GM10248 (cell line): ENCODE measurements around the gene TMED4.

ENCODE experiments used
- CTCF ChIA-PET: fragments of 300-600 bp; sonication (Branson Sonifier 250); formaldehyde crosslinking; extraction: SDS; loops from one replicate; lab custom pipeline; 2021; ENCODE audit warnings: antibody characterized with exemption; lab: Yijun Ruan, JAX
- POLR2A ChIA-PET: fragments of 350-650 bp; sonication (Branson Sonifier 250); formaldehyde crosslinking; extraction: SDS; loops from one replicate; lab custom pipeline; 2020; ENCODE audit warnings: antibody characterized with exemption; lab: Yijun Ruan, JAX
- DNase-seq: peaks from one replicate; pipeline ENCODE4 v3.0.0; 2012; ENCODE audit errors: extremely low spot score
- TF ChIP-seq, protein P1 (sequence below): IDR thresholded peaks from 2 replicates; pipeline ENCODE4 v1.5.1; 2012; ENCODE audit warnings: mild to moderate bottlenecking, low read depth; ENCODE audit errors: extremely low read depth, missing control alignments, control extremely low read depth

Gene TMED4

GRCh38 chr7:44574287-44574872 is 7.7 kb downstream of the TMED4 start:
- DNase-seq, result no peak
- TF ChIP-seq, protein P1, sequence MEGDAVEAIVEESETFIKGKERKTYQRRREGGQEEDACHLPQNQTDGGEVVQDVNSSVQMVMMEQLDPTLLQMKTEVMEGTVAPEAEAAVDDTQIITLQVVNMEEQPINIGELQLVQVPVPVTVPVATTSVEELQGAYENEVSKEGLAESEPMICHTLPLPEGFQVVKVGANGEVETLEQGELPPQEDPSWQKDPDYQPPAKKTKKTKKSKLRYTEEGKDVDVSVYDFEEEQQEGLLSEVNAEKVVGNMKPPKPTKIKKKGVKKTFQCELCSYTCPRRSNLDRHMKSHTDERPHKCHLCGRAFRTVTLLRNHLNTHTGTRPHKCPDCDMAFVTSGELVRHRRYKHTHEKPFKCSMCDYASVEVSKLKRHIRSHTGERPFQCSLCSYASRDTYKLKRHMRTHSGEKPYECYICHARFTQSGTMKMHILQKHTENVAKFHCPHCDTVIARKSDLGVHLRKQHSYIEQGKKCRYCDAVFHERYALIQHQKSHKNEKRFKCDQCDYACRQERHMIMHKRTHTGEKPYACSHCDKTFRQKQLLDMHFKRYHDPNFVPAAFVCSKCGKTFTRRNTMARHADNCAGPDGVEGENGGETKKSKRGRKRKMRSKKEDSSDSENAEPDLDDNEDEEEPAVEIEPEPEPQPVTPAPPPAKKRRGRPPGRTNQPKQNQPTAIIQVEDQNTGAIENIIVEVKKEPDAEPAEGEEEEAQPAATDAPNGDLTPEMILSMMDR, result no peak
- CTCF ChIA-PET, result interaction anchor here (0.8 to 5.6 kb wide), 5 partner anchors 9 to 373 kb away, joined by 3 to 41 read pairs (median 8); partner anchors contain the start of genes H2AZ2 and YKT6
- POLR2A ChIA-PET, result interaction anchor here (0.9 to 2.0 kb wide), 4 partner anchors 9 to 274 kb away, joined by 3 to 6 read pairs (median 4); no protein-coding TSS in a partner anchor

DNA sequence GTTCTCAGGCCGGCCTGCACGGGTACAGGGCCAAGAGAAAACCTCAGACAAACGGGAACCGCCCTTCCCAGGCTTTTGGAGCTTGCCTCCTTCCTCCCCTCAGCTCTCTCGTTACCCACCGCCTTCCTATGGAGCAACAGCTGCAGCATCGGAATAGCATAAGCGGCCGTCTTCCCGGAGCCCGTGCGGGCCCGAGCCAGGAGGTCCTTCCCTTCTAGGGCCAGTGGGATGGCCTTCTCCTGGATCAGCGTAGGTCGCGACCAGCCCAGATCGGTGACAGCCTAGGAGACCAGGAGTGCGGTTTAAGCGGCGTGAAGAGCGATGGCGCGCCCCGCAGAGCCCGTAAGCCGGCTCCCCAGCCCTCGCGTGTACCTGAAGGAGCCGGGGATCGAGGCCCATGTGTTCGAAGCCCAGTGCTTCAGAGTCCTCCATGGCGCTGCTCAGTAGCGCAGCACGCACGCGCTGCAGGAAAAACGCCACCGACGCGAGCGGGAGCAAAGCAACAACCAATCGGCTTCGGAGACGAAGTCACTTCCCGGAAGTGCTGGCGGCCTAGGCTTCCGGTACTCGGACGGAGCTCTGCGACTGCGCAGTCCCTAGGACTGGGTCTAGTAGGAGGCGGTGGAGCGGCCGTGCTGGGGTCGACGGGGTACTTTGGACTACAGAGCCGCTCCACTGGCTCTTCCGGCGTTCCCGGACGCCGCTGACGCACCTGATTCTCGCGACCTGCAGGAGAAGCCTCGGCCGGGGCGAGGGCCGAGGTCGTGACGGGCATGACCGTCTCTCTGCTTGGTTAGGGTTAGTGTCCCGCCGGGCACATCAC is 8.4 kb downstream of the TMED4 start, which contains the start of gene DDX56:
TSS of gene DDX56 (minus strand) at position 445 of the 823 bp plus-strand sequence. CDS start at position 432, 13 bp downstream.
- CTCF ChIA-PET, result interaction anchor here (0.8 to 5.6 kb wide), 8 partner anchors 8 to 378 kb away, joined by 3 to 41 read pairs (median 7); partner anchors contain the start of genes H2AZ2, TMED4 and YKT6
- POLR2A ChIA-PET, result interaction anchor here (0.7 to 1.0 kb wide), 4 partner anchors 8 to 275 kb away, joined by 3 to 5 read pairs (median 3); no protein-coding TSS in a partner anchor
- peak; percentile 96 for DNase-seq
- TF ChIP-seq, protein P1, result no peak

DNA sequence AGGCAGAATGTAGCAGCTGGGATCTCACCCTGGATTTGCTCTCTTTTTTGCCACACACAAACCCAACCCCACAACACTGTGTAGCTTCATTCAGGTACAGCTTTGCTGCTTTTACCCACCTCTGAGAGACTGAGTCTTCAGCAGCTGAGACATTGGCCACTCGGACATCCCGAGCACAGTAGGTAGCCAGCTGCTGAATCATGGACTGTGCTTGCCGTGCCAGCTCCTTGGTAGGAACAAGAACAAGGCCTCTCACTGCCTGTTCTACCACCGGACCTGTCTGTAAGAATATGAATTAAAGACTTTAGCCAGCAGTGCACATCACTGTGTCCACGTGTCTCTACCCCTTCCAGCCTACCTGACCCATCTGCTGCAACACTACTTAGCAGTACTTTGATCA is 9.3 kb downstream of the TMED4 start:
- ChIA-PET POLR2A (interaction anchor here (0.7 to 0.9 kb wide), 2 partner anchors 12 to 224 kb away, joined by 3 read pairs; no protein-coding TSS in a partner anchor), CTCF (interaction anchor here (1.0 to 5.6 kb wide), 7 partner anchors 8 to 564 kb away, joined by 3 to 41 read pairs (median 6); partner anchors contain the start of gene TMED4)
- DNase-seq, result no peak
- TF ChIP-seq, protein P1, result no peak

DNA sequence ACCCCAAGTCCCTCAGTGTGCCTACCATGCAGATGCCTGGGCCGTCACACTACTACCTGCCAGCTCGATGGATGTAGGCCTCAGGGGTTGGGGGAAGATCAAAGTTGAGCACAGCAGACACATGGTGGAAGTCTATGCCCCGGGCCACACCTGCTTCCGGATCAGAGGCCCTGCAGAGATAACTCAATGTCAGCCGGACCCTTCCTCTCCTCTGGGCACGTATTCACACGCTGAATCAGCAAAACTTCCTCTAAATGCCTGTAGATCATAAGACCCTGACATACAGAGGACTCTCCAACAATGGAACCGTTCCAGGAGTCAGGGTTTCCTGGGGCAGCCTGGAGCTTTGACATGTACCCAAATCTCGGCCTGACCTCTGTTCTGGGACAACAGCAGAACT is 12.1 kb downstream of the TMED4 start:
- POLR2A ChIA-PET, result interaction anchor here (1.1 kb wide), 1 partner anchor 11 kb away, joined by 3 read pairs; no protein-coding TSS in a partner anchor
- CTCF ChIA-PET, result interaction anchor here (0.6 to 1.8 kb wide), 6 partner anchors 10 to 566 kb away, joined by 3 to 9 read pairs (median 4); no protein-coding TSS in a partner anchor
- TF ChIP-seq, protein P1, result no peak
- DNase-seq, result no peak

GRCh38 chr7:44568771-44569560 is 13.1 kb downstream of the TMED4 start:
- no peak for DNase-seq
- ChIA-PET POLR2A (interaction anchor here (1.1 kb wide), 1 partner anchor 10 kb away, joined by 3 read pairs; no protein-coding TSS in a partner anchor), CTCF (interaction anchor here (0.6 to 5.6 kb wide), 4 partner anchors 136 to 328 kb away, joined by 3 to 65 read pairs (median 3); no protein-coding TSS in a partner anchor)
- TF ChIP-seq, protein P1, result no peak

DNA sequence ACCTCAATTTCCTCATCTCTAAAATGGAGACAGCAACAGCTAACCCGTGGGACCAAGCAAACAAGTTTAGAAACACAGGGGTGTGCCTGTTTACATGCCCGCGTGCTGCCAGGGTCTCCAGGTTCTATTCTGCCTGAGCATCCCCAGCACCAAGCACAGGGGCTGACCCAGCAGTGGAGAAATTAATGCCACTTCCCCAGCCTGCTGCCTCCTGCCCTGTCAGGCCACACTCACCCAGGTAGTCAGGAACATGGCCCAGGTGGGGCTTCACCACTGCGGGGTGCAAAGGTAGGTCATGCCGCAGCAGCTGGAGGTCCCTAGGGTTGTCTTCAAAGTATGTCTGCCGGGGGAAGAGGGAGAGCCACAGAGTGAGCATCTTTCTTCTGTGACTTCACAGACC is 14.1 kb downstream of the TMED4 start:
- TF ChIP-seq, protein P1, result no peak
- DNase-seq, result no peak
- ChIA-PET CTCF (interaction anchor here (1.2 to 5.6 kb wide), 2 partner anchors 135 to 325 kb away, joined by 3 to 65 read pairs; no protein-coding TSS in a partner anchor), POLR2A (no interaction called here)
